H9 (cell line): ENCODE results near the gene HYAL1. TPM values are rescaled to one million over a fixed set of nuclear protein-coding genes. Genes with fewer than 3 reads are reported as not detected.

ENCODE experiments used
- DNase-seq: peaks from one replicate; pipeline ENCODE4 v3.0.0-alpha.2; 2017
- H2AFZ ChIP-seq: one replicate; pipeline ENCODE4 v1.6.1; 2013; ENCODE audit warnings: mild to moderate bottlenecking, low read length, control low read depth, moderate library complexity
- H2AK5ac ChIP-seq: 2 replicates; pipeline ENCODE4 v1.6.1; 2013; ENCODE audit warnings: low read length, control low read depth, mixed read lengths; ENCODE audit not compliant: insufficient read length
- H2BK120ac ChIP-seq: one replicate; pipeline ENCODE4 v1.6.1; 2013; ENCODE audit warnings: low read depth, mild to moderate bottlenecking, low read length, control low read depth, inconsistent platforms; ENCODE audit not compliant: poor library complexity, severe bottlenecking
- H2BK12ac ChIP-seq: 2 replicates; pipeline ENCODE4 v1.6.1; 2013; ENCODE audit warnings: low read length, control low read depth, mixed read lengths, low read depth; ENCODE audit not compliant: insufficient read length
- H2BK15ac ChIP-seq: 2 replicates; pipeline ENCODE4 v1.6.1; 2013; ENCODE audit warnings: low read depth, low read length, control low read depth
- H2BK20ac ChIP-seq: one replicate; pipeline ENCODE4 v1.6.1; 2013; ENCODE audit warnings: low read depth, mild to moderate bottlenecking, low read length, control low read depth, inconsistent platforms; ENCODE audit not compliant: poor library complexity, severe bottlenecking
- H2BK5ac ChIP-seq: 2 replicates; pipeline ENCODE4 v1.6.1; 2013; ENCODE audit warnings: low read length, control low read depth, mixed read lengths; ENCODE audit not compliant: insufficient read length
- H3K14ac ChIP-seq: 2 replicates; pipeline ENCODE4 v1.6.1; 2013; ENCODE audit warnings: low read length, control low read depth; ENCODE audit not compliant: insufficient read depth
- H3K18ac ChIP-seq: 2 replicates; pipeline ENCODE4 v1.6.1; 2013; ENCODE audit warnings: low read depth, mild to moderate bottlenecking, mixed read lengths, low read length, control low read depth; ENCODE audit not compliant: insufficient read length
- H3K23ac ChIP-seq: 2 replicates; pipeline ENCODE4 v1.6.1; 2013; ENCODE audit warnings: low read length, control low read depth, mixed read lengths, low read depth; ENCODE audit not compliant: insufficient read length
- H3K23me2 ChIP-seq: 2 replicates; pipeline ENCODE4 v1.6.1; 2013; ENCODE audit warnings: low read depth, mild to moderate bottlenecking, mixed read lengths, low read length, control low read depth; ENCODE audit not compliant: insufficient read length, poor library complexity, severe bottlenecking
- H3K27ac ChIP-seq: 2 replicates; pipeline ENCODE4 v1.5.1; 2013; ENCODE audit warnings: low read length, control low read depth, mixed read lengths, low read depth; ENCODE audit not compliant: insufficient read length
- H3K27me3 ChIP-seq: 2 replicates; pipeline ENCODE4 v1.6.1; 2013; ENCODE audit warnings: low read length, control low read depth, inconsistent platforms; ENCODE audit not compliant: insufficient read depth
- H3K4ac ChIP-seq: 2 replicates; pipeline ENCODE4 v1.6.1; 2013; ENCODE audit warnings: low read depth, mild to moderate bottlenecking, control low read depth, inconsistent platforms, low read length, moderate library complexity
- H3K4me1 ChIP-seq: 2 replicates; pipeline ENCODE4 v1.6.1; 2013; ENCODE audit warnings: low read length, control low read depth, inconsistent platforms; ENCODE audit not compliant: insufficient read depth
- H3K4me2 ChIP-seq: 2 replicates; pipeline ENCODE4 v1.6.1; 2013; ENCODE audit warnings: low read length, control low read depth, mixed read lengths; ENCODE audit not compliant: insufficient read length, insufficient read depth
- H3K56ac ChIP-seq: 2 replicates; pipeline ENCODE4 v1.6.1; 2013; ENCODE audit warnings: low read depth, mild to moderate bottlenecking, mixed read lengths, low read length, control low read depth; ENCODE audit not compliant: insufficient read length
- H3K79me1 ChIP-seq: 2 replicates; pipeline ENCODE4 v1.6.1; 2013; ENCODE audit warnings: low read depth, mild to moderate bottlenecking, moderate library complexity, low read length, control low read depth, inconsistent platforms; ENCODE audit not compliant: insufficient read depth, poor library complexity, severe bottlenecking
- H3K79me2 ChIP-seq: 2 replicates; pipeline ENCODE4 v1.6.1; 2013; ENCODE audit warnings: low read length, control low read depth, inconsistent platforms; ENCODE audit not compliant: insufficient read depth
- H3K9ac ChIP-seq: 2 replicates; pipeline ENCODE4 v1.6.1; 2013; ENCODE audit warnings: low read length, control low read depth, mixed read lengths; ENCODE audit not compliant: insufficient read length; ENCODE audit errors: extremely low read depth
- H3K9me3 ChIP-seq: one replicate; pipeline ENCODE4 v1.6.1; 2013; ENCODE audit warnings: low read depth, low read length, inconsistent platforms; ENCODE audit not compliant: control insufficient read depth
- H3T11ph ChIP-seq: one replicate; pipeline ENCODE4 v1.6.1; 2013; ENCODE audit warnings: mild to moderate bottlenecking, low read length, control low read depth, inconsistent platforms
- H4K20me1 ChIP-seq: one replicate; pipeline ENCODE4 v1.6.1; 2013; ENCODE audit not compliant: control insufficient read depth, insufficient read length, insufficient read depth
- H4K5ac ChIP-seq: 2 replicates; pipeline ENCODE4 v1.6.1; 2013; ENCODE audit warnings: low read depth, mild to moderate bottlenecking, mixed read lengths, low read length, control low read depth; ENCODE audit not compliant: insufficient read length
- H4K8ac ChIP-seq: replicated peaks from 2 replicates; pipeline ENCODE4 v1.6.1; 2013; ENCODE audit warnings: low read length, control low read depth, mixed read lengths, low read depth; ENCODE audit not compliant: insufficient read length
- H4K91ac ChIP-seq: 2 replicates; pipeline ENCODE4 v1.6.1; 2013; ENCODE audit warnings: low read depth, mild to moderate bottlenecking, moderate library complexity, mixed read lengths, low read length, control low read depth; ENCODE audit not compliant: insufficient read length
- H3K27ac Mint-ChIP-seq, 3 experiments: 2 replicates in 2 of 3; 3 replicates in 1 of 3; pipeline ENCODE4 v1.8.0; 2020 to 2021; ENCODE audit warnings: mixed read lengths in 3 of 3, mild to moderate bottlenecking in 1 of 3, moderate library complexity in 1 of 3
- H3K27me3 Mint-ChIP-seq: 2 replicates; pipeline ENCODE4 v1.8.0; 2021; ENCODE audit warnings: low read depth, mild to moderate bottlenecking, moderate library complexity, mixed read lengths
- H3K36me3 Mint-ChIP-seq, 3 experiments: 2 replicates in 2 of 3; 3 replicates in 1 of 3; pipeline ENCODE4 v1.8.0; 2020 to 2021; ENCODE audit warnings: low read depth in 3 of 3, mixed read lengths in 3 of 3; ENCODE audit not compliant: insufficient read depth in 1 of 3
- H3K4me1 Mint-ChIP-seq, 2 experiments: 2 replicates each; pipeline ENCODE4 v1.8.0; 2020; ENCODE audit warnings: mixed read lengths in 2 of 2
- H3K4me3 Mint-ChIP-seq, 2 experiments: 2 replicates in 1 of 2; 3 replicates in 1 of 2; pipeline ENCODE4 v1.8.0; 2020 to 2021; ENCODE audit warnings: mild to moderate bottlenecking in 2 of 2, mixed read lengths in 2 of 2, moderate library complexity in 1 of 2
- H3K9me3 Mint-ChIP-seq, 2 experiments: 2 replicates in 1 of 2; 3 replicates in 1 of 2; pipeline ENCODE4 v1.8.0; 2020; ENCODE audit warnings: mild to moderate bottlenecking in 2 of 2, mixed read lengths in 2 of 2, moderate library complexity in 1 of 2
- WGBS: extraction: QIAGEN DNeasy Blood & Tissue Kit; methylation state at CpG from one replicate; pipeline ENCODE4 v1.1.7; 2013; ENCODE audit warnings: missing lambda C conversion rate, low lambda C conversion rate, mixed read lengths; ENCODE audit not compliant: insufficient read length; ENCODE audit errors: extremely low coverage; 5-methylcytosine and 5-hydroxymethylcytosine counted together
- total RNA-seq: library from RNA; stranded (reverse); gene quantifications from 2 replicates; pipeline ENCODE4 v1.2.1, GENCODE V29; 2021
- TF ChIP-seq, protein P1 (sequence below): fragments of 200-600 bp; sonication (generic); conservative IDR thresholded peaks from 3 replicates; pipeline ENCODE4 v1.8.0; 2021; ENCODE audit warnings: antibody characterized with exemption, mild to moderate bottlenecking

HYAL1 gene
- total RNA-seq, 1 experiment from 2014 or later = 2.0 TPM

DNA sequence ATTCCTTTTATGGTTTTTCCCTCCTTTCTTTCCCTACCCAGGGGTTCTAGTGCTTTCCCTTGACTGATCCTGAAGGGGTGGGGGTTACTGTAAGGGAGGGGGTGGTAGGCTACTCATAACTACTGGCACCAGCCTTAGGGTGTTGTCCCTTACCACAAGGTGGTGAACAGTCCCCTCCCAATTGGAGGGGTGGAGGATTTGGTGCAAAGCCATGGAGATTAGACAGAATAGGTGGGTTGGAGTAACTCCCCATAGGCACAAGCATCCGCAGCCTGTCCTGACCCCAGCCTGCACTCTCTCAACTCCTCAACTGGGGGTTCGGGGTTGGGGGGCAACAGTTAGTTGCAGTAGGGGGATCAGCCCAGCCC is 21.7 kb upstream of the HYAL1 start:
- H2BK15ac ChIP-seq = no peak overlapping the region
- peaks cover 20 to 36% of the 10 kb centered on the region in 2 experiments for H3K4me1 Mint-ChIP-seq
- peaks cover 6% of the 10 kb centered on the region; the same call in 1 of the 2 replicates for H3K4me1 ChIP-seq
- TF ChIP-seq, protein P1, sequence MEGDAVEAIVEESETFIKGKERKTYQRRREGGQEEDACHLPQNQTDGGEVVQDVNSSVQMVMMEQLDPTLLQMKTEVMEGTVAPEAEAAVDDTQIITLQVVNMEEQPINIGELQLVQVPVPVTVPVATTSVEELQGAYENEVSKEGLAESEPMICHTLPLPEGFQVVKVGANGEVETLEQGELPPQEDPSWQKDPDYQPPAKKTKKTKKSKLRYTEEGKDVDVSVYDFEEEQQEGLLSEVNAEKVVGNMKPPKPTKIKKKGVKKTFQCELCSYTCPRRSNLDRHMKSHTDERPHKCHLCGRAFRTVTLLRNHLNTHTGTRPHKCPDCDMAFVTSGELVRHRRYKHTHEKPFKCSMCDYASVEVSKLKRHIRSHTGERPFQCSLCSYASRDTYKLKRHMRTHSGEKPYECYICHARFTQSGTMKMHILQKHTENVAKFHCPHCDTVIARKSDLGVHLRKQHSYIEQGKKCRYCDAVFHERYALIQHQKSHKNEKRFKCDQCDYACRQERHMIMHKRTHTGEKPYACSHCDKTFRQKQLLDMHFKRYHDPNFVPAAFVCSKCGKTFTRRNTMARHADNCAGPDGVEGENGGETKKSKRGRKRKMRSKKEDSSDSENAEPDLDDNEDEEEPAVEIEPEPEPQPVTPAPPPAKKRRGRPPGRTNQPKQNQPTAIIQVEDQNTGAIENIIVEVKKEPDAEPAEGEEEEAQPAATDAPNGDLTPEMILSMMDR = no peak
- no peak overlapping the region for H3K4ac ChIP-seq
- no peak overlapping the region for H3K18ac ChIP-seq
- no peaks in the 10 kb centered on the region for H3K9me3 Mint-ChIP-seq
- H3K14ac ChIP-seq = no peak overlapping the region
- no peak overlapping the region for H3K4me3 Mint-ChIP-seq
- H3K9ac ChIP-seq = no peak overlapping the region
- H2BK12ac ChIP-seq = no peak overlapping the region
- no peak overlapping the region for H3K23ac ChIP-seq
- no peak for DNase-seq
- H2BK120ac ChIP-seq = no peak overlapping the region
- no peak overlapping the region for H3K27ac Mint-ChIP-seq
- H3T11ph ChIP-seq = no peak overlapping the region
- H3K79me2 ChIP-seq = peaks cover 8% of the 10 kb centered on the region; the same call in 1 of the 2 replicates
- no peaks in the 10 kb centered on the region for H3K27me3 ChIP-seq
- no peak overlapping the region for H4K5ac ChIP-seq
- H4K91ac ChIP-seq = no peak overlapping the region
- no peak overlapping the region for H2AK5ac ChIP-seq
- H2BK5ac ChIP-seq = no peak overlapping the region
- H4K20me1 ChIP-seq = no peaks in the 10 kb centered on the region
- H3K56ac ChIP-seq = no peak overlapping the region
- no peak overlapping the region for H3K4me2 ChIP-seq
- peaks cover 16 to 34% (median 19%) of the 10 kb centered on the region in 3 experiments for H3K36me3 Mint-ChIP-seq
- no peak overlapping the region for H2AFZ ChIP-seq
- H3K27ac ChIP-seq = no peak overlapping the region
- H3K79me1 ChIP-seq = peaks cover 6% of the 10 kb centered on the region
- no peaks in the 10 kb centered on the region for H3K9me3 ChIP-seq
- H3K23me2 ChIP-seq = peaks cover 24% of the 10 kb centered on the region
- WGBS = no CpG with 5 or more reads among the region's 2 CpGs
- no peak overlapping the region for H2BK20ac ChIP-seq
- no peak overlapping the region for H4K8ac ChIP-seq
- H3K27me3 Mint-ChIP-seq = no peaks in the 10 kb centered on the region; the same call in 1 of the 2 replicates
